Smooth muscle cell (in vitro differentiated cells): ENCODE measurements around the gene HOXD3. TPM values are rescaled to one million over a fixed set of nuclear protein-coding genes. Genes with fewer than 3 reads are reported as not detected.

Experiments used
- DNase-seq: peaks from one replicate; lab custom pipeline; 2025; ENCODE audit not compliant: unreplicated experiment; lab: John Stamatoyannopoulos, UW
- H2AFZ ChIP-seq: fragments of 200-600 bp; sonication (generic); 2 replicates; pipeline ENCODE4 v1.6.0; 2016; ENCODE audit warnings: antibody characterized with exemption, low read depth, mild to moderate bottlenecking
- H3F3A ChIP-seq: fragments of 200-600 bp; sonication (generic); 2 replicates; pipeline ENCODE4 v1.6.0; 2017; ENCODE audit warnings: antibody characterized with exemption, low read depth
- H3K27ac ChIP-seq: fragments of 200-600 bp; sonication (generic); 2 replicates; pipeline ENCODE4 v1.5.1; 2016; ENCODE audit warnings: low read depth, mild to moderate bottlenecking
- H3K27me3 ChIP-seq: fragments of 200-600 bp; sonication (generic); 2 replicates; pipeline ENCODE4 v1.6.1; 2016; ENCODE audit warnings: low read depth, mild to moderate bottlenecking
- H3K36me3 ChIP-seq: fragments of 200-600 bp; sonication (generic); 2 replicates; pipeline ENCODE4 v1.5.1; 2016; ENCODE audit warnings: low read depth
- H3K4me1 ChIP-seq: fragments of 200-600 bp; sonication (generic); 2 replicates; pipeline ENCODE4 v1.5.1; 2016; ENCODE audit warnings: low read depth
- H3K4me2 ChIP-seq: fragments of 200-600 bp; sonication (generic); 2 replicates; pipeline ENCODE4 v1.6.0; 2016; ENCODE audit warnings: mild to moderate bottlenecking
- H3K4me3 ChIP-seq: fragments of 200-600 bp; sonication (generic); 2 replicates; pipeline ENCODE4 v1.5.1; 2016; ENCODE audit warnings: mild to moderate bottlenecking
- H3K79me2 ChIP-seq: fragments of 200-600 bp; sonication (generic); 2 replicates; pipeline ENCODE4 v1.6.0; 2016; ENCODE audit warnings: low read depth, mild to moderate bottlenecking
- H3K9ac ChIP-seq: fragments of 200-600 bp; sonication (generic); 2 replicates; pipeline ENCODE4 v1.6.0; 2016; ENCODE audit warnings: low read depth
- H3K9me3 ChIP-seq: fragments of 200-600 bp; sonication (generic); replicated peaks from 2 replicates; pipeline ENCODE4 v1.5.1; 2016; ENCODE audit warnings: low read depth
- H4K20me1 ChIP-seq: fragments of 200-600 bp; sonication (generic); 2 replicates; pipeline ENCODE4 v1.6.0; 2016; ENCODE audit warnings: low read depth
- WGBS: methylation state at CpG from one replicate; pipeline ENCODE4 v1.1.7; 2016; ENCODE audit warnings: low lambda C conversion rate; 5-methylcytosine and 5-hydroxymethylcytosine counted together
- polyA plus RNA-seq: library from polyadenylated mRNA; unstranded; fragments of >200 nt; fragmentation: Nextera tagmentation; extraction: Ambion mirVana; gene quantifications from 2 replicates; pipeline ENCODE4 v1.2.1, GENCODE V29; 2016
- total RNA-seq: library from RNA; depleted of rRNA; stranded (reverse); fragments of >200 nt; gene quantifications from 2 replicates; pipeline ENCODE4 v1.2.3, GENCODE V29; 2014
- TF ChIP-seq, protein P1 (sequence below): fragments of 200-600 bp; sonication (generic); IDR thresholded peaks from 2 replicates; pipeline ENCODE4 v1.5.1; 2017; ENCODE audit warnings: borderline replicate concordance, mild to moderate bottlenecking, antibody characterized with exemption; ENCODE audit not compliant: insufficient read depth, poor library complexity, severe bottlenecking

The HOXD3 gene
- total and polyA plus RNA-seq, 2 experiments from 2014 or later = not detected

DNA sequence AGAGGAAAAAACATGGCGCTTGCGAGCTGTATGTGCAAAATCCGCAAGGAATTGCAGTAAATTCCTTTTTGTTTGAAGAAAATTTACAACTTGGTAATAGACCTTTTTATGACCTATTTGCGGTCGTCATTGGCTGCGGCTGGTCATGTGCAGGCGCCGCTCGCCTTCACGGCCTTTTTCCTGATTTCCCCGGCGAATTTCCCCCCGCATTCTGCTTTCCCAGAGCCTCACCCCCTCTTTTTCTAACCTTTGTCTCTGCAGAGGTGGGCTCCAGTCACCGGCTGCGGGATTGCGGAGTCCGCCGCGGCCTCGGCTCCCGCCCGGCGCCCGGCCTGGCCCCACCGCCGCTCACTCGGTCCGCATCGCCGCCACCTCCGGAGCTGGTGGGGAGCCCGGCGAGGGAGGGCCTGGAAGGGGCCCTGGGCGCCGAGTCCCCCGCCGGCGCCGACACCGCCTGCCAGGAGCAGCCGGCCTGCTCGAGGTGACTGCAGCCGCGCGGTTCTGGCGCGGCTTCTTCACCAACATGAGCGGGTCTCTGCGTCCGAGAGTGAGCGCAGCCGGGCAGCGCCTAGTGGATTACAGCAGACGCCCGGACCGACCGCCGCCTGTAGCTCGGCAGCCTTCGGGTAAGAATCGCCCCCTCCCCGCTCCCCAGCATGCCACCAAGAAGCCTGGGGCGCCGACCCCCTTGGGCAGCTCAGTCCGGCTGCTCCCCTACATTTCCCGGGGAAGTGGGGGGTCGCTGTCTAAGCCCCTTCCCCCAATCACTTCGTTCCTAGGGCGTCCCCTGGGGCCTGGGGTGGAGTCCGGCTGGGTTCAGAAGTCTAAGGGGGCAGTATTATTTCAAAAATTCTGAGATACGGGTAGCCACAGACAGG, 20.5 kb upstream of the HOXD3 start:
- H2AFZ ChIP-seq = peak overlapping the region; percentile 88
- peaks cover 95% of the 10 kb centered on the region for H3K27me3 ChIP-seq
- H3F3A ChIP-seq = no peaks in the 10 kb centered on the region
- no peaks in the 10 kb centered on the region for H3K4me1 ChIP-seq
- no peak overlapping the region for H3K9ac ChIP-seq
- TF ChIP-seq, protein P1, sequence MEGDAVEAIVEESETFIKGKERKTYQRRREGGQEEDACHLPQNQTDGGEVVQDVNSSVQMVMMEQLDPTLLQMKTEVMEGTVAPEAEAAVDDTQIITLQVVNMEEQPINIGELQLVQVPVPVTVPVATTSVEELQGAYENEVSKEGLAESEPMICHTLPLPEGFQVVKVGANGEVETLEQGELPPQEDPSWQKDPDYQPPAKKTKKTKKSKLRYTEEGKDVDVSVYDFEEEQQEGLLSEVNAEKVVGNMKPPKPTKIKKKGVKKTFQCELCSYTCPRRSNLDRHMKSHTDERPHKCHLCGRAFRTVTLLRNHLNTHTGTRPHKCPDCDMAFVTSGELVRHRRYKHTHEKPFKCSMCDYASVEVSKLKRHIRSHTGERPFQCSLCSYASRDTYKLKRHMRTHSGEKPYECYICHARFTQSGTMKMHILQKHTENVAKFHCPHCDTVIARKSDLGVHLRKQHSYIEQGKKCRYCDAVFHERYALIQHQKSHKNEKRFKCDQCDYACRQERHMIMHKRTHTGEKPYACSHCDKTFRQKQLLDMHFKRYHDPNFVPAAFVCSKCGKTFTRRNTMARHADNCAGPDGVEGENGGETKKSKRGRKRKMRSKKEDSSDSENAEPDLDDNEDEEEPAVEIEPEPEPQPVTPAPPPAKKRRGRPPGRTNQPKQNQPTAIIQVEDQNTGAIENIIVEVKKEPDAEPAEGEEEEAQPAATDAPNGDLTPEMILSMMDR = no peak
- DNase-seq = no peak
- no peaks in the 10 kb centered on the region for H3K79me2 ChIP-seq
- peak overlapping the region; percentile 94 for H3K4me2 ChIP-seq
- H4K20me1 ChIP-seq = no peaks in the 10 kb centered on the region
- 2% methylated on average over 63 of the region's 71 CpGs for WGBS
- peak overlapping the region; percentile 65 for H3K4me3 ChIP-seq
- H3K36me3 ChIP-seq = no peaks in the 10 kb centered on the region
- H3K9me3 ChIP-seq = no peaks in the 10 kb centered on the region
- H3K27ac ChIP-seq = no peak overlapping the region

DNA sequence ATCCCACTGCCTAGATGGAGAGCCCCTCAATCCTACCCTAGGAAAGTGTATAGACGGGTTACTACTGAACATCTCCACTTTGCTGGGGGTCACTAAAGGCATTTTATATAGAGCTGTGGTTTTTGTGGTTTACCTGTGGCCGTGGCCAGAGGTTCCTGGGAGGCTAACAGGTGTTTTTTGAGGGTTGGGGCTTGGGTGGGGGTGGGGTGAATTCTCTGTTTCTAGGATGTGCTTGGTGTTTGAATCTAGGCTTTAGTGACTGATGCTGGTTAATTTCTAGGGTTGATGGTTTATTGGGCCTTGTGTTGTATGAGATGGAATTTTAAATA, 19.9 kb upstream of the HOXD3 start:
- H4K20me1 ChIP-seq = no peaks in the 10 kb centered on the region
- no peaks in the 10 kb centered on the region for H3K4me1 ChIP-seq
- TF ChIP-seq, protein P1 = no peak
- H3K4me3 ChIP-seq = no peak overlapping the region
- no peak overlapping the region for H2AFZ ChIP-seq
- H3K27me3 ChIP-seq = peaks cover 95% of the 10 kb centered on the region
- no peaks in the 10 kb centered on the region for H3K36me3 ChIP-seq
- H3K27ac ChIP-seq = no peak overlapping the region
- no peak overlapping the region for H3K9ac ChIP-seq
- H3K4me2 ChIP-seq = peak overlapping the region; percentile 94
- 20% methylated on average over 2 of the region's 2 CpGs for WGBS
- H3F3A ChIP-seq = no peaks in the 10 kb centered on the region
- no peak for DNase-seq
- H3K79me2 ChIP-seq = no peaks in the 10 kb centered on the region
- no peaks in the 10 kb centered on the region for H3K9me3 ChIP-seq

DNA sequence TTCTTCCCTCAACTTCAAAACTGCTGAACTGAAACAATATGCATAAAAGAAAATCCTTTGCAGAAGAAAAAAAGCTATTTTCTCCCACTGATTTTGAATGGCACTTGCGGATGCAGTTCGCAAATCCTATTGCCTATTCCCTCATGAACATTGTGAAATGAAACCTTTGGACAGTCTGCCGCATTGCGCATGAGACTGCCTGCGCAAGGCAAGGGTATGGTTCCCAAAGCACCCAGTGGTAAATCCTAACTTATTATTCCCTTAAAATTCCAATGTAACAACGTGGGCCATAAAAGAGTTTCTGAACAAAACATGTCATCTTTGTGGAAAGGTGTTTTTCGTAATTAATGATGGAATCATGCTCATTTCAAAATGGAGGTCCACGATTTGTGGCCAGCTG, 19.2 kb upstream of the HOXD3 start:
- Histone ChIP-seq H3K4me1 (no peaks in the 10 kb centered on the region), H4K20me1 (no peaks in the 10 kb centered on the region), H3K79me2 (no peaks in the 10 kb centered on the region), H3F3A (no peaks in the 10 kb centered on the region), H3K27ac (no peak overlapping the region), H3K36me3 (no peaks in the 10 kb centered on the region), H2AFZ (no peak overlapping the region), H3K4me3 (no peak overlapping the region), H3K4me2 (no peak overlapping the region), H3K27me3 (peaks cover 95% of the 10 kb centered on the region), H3K9ac (no peak overlapping the region), H3K9me3 (no peaks in the 10 kb centered on the region)
- 80% methylated on average over 8 of the region's 8 CpGs for WGBS
- TF ChIP-seq, protein P1 = no peak
- no peak for DNase-seq

DNA sequence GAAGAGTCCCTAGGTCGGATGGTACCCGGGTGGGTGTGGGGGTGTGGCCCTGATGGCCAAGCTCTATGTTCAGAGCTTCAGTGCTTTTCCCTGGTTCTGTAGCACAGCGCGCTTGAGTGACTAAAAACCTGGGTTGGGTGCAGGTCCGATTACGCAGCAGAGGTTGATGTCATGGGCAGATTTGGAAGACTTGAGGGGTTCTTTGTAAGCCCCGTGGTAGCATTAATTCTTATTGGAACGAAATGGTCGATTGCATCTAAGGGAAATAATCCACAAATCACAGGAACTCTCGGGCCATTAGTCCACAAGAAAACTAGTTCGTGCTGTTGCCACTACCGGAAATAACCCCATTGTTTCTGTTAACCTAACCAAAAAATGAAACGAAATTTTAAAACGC, 18.6 kb upstream of the HOXD3 start:
- H3K79me2 ChIP-seq = no peaks in the 10 kb centered on the region
- H2AFZ ChIP-seq = no peak overlapping the region
- H3K36me3 ChIP-seq = no peaks in the 10 kb centered on the region
- H3K4me3 ChIP-seq = no peak overlapping the region
- no peaks in the 10 kb centered on the region for H3F3A ChIP-seq
- H3K4me2 ChIP-seq = no peak overlapping the region
- 62% methylated on average over 14 of the region's 14 CpGs for WGBS
- no peak overlapping the region for H3K27ac ChIP-seq
- H3K4me1 ChIP-seq = no peaks in the 10 kb centered on the region
- H3K9ac ChIP-seq = no peak overlapping the region
- H3K27me3 ChIP-seq = peaks cover 95% of the 10 kb centered on the region
- H4K20me1 ChIP-seq = no peaks in the 10 kb centered on the region
- DNase-seq = no peak
- TF ChIP-seq, protein P1 = no peak
- no peaks in the 10 kb centered on the region for H3K9me3 ChIP-seq
